Frontal cortex (tissue), 4 donors: Measurements from ENCODE around the gene WFDC1. TPM values are rescaled to one million over a fixed set of nuclear protein-coding genes. Genes with fewer than 3 reads are reported as not detected.
"Not testable (repeated sequence)": the region's sequence is repeated elsewhere in the genome, so short reads cannot be mapped to it uniquely, and the experiment has no call there.

Source experiments
- DNase-seq, 2 donors: peaks; one replicate each; pipeline ENCODE4 v3.0.0; 2012; ENCODE audit warnings: low spot score in 2 of 2
- FAIRE-seq: peaks from 2 replicates; lab custom pipeline; 2012; peaks lifted over from hg19 to GRCh38; lab: Jason Lieb, UNC
- total RNA-seq: library from RNA; depleted of rRNA; stranded (reverse); fragments of >200 nt; gene quantifications from one replicate; pipeline ENCODE4 v1.2.3, GENCODE V29; 2014
- donor health status: control.
- donor health status: control.
- donor health status: control.

The WFDC1 gene
- total RNA-seq, 1 donor from 2014 or later = 0.82 TPM

GRCh38 chr16:84343800-84344199 is 49.1 kb downstream of the WFDC1 start:
- not testable (repeated sequence) for DNase-seq, FAIRE-seq

DNA sequence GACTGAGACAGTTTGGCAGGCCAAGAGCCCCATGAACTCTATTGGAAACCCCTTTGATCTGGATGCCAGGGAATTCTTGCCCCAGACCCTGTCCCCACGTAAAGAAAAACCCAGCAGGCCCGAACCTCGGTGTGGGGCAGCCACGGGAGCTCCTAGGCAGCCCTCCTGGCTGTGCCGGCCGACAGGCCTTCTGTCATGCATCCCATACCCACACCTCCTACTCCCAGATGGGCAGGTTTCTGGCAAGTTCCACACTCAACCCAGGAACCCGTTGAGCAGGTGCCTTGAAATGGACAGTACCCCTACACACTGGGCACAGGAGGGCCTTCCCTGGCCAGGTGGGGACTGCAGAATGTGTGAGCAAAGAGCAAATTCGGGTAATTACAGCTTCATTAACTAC is 50.1 kb downstream of the WFDC1 start:
- no peak for DNase-seq
- no peak for FAIRE-seq

- FAIRE-seq (no peak), DNase-seq (no peak)
Measured at GRCh38 chr16:84347161-84347560, 52.5 kb downstream of the WFDC1 start.

- DNase-seq = no peak
Measured at GRCh38 chr16:84348386-84348888, 53.8 kb downstream of the WFDC1 start.

DNA sequence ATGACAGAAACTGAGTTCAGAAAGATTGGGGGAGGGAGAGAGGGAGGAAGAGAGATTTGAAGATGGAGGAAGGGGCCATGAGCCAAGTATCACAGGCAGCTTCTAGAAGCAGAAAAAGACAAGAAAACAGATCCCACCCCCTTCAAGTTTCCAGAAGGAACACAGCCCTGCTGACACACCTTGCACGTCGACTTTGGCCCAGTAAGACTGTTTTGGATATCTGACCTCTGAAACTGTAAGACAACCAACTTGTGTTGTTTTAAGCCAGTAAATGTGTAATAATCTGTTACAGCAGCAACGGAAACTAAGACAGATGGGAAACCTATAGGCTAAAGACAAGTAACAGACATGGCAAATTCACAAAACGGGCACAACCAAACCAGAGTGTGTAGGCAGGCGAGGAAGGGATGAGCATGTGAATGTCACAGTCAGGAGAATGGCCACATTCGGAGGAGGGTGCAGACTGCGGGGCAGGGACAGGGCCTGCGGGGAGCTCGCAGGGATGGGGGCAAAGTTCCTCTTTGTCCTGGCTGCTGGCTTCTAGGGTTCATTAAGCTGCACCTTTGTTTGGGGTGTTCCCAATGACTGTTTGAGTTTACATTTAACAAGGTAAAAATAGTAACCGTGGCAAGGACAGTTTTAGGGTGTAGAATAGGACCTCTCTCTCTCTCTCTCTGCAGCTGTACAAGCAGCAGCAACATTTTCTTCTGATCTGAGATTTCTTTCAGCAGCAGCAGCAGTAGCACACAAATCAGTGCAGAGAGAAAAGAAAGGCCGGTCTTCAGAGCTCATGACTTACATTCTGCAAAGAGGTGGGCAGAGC is 55.4 kb downstream of the WFDC1 start:
- DNase-seq (no peak), FAIRE-seq (no peak)

More at GRCh38 chr16:84348386-84348888, 53.8 kb downstream of the WFDC1 start:
- FAIRE-seq = no peak

DNA sequence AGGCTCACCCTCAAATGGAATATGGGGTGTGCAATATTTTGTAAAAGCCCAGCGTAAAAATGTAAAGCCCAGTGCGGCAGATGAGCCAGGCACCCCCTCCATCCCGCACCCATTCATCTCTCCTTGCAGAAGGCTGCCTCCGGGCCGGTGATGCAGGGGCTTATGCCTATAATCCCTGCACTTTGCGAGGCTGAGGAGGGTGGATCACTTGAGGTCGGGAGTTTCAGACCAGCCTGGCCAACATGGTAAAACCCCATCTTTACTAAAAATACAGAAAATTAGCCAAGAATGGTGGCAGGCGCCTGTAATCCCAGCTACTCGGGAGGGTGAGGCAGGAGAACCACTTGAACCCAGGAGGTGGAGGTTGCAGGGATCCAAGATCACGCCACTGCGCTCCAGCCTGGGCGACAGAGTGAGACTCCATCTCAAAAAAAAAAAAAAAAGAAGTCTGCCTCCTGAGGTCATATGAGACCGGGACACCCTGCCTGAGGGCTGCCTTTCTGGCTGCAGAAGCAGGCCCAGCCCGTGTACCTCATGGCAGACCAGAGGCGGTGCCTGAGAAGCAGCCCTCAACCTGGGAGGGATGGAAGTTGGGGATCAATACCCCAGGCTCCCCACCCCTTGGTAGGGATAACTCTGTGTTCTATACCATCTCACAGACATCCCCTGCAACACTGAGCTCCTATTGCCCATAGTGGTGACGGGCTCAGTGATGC is 56.2 kb downstream of the WFDC1 start:
- DNase-seq = no peak
- no peak for FAIRE-seq

DNA sequence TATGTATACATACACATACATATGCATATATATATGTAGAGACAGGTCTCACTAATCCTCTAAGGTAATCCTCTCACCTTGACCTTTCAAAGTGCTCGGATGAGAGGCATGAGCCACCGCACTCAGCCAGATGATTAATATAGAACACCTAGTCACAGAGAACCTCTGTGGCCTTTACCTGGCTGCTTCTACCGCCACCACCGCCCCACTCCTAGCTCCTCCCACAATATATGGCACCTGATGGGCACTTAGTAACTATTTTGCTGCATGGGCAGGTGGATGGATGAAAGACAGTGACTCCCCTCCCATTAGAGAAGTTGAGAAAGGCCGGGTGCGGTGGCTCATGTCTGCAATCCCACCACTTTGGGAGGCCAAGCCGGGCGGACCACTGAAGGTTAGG is 57.0 kb downstream of the WFDC1 start:
- DNase-seq (no peak), FAIRE-seq (no peak)

DNA sequence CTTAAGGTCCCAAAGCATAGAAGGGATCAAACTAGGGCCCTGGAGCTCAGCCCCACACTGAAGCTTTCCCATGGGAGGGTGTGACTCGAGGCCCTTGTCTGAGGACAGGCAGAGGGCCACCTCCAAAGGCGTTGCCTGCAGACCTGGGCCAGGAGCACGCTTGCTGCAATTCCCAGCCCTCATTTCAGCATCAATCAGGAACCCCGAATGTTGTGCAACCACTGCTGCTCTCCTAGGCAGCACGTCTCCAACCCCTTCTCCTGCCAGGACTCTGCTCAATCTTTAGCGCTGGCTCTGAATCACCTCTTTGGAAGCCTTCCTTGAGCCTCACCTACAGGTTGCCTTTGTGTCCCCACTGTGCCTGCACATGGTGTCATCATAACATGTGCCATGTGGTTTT is 59.6 kb downstream of the WFDC1 start:
- DNase-seq (no peak), FAIRE-seq (no peak)

- FAIRE-seq = no peak
Measured at GRCh38 chr16:84355149-84355548, 60.5 kb downstream of the WFDC1 start.

GRCh38 chr16:84356176-84356575 is 61.5 kb downstream of the WFDC1 start:
- FAIRE-seq (no peak), DNase-seq (no peak)

More at GRCh38 chr16:84355149-84355548, 60.5 kb downstream of the WFDC1 start:
- DNase-seq = no peak

DNA sequence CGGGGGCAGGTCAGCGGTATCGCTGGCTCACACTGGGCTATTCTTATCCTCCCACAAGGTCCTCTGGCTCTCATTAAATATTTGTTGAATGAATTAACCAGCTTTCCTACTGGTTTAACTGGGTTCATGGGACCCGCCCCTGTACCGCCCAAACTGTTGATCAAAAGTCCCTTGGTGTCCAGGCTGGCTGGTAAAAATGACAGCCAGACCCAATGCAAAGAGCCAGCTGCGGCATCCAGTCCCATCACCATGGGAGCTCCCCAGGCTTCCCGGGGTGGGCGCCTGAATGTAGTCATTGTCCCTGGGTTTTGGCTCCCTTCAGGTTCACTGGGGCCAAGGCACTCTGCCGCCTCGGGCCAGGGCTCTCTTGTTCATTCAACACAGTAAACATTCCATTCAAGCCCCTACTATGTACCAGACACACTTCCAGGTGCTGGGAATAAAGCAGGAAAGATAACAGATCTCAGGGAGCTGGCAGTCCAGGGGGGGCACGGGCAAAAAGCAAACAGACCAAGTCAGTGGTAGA is 62.0 kb downstream of the WFDC1 start:
- FAIRE-seq = peak; percentile 43
- DNase-seq = peak; percentile 61 to 67

DNA sequence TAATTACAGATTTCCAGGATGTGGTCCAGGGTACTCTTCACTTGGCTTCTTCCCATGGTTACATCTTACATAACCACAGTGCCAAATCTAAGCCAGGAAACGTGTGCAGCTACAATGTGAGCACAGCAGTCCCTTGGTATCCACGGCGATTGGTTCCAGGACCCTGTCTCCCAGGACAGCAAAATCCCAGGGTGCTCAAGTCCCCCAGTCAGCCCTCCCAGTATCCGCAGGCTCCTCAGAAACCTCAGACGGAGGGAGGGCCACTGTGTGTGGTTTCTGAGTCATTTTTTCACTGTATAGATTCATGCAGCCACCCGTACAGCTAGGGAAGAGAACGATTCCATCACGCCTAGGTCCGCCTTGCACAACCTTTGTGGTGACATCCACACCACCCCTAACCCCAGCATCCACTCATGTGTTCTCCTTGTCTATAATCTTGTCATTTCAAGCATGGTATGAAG is 62.5 kb downstream of the WFDC1 start:
- FAIRE-seq = no peak
- DNase-seq = peak in 1 of 2 donors; percentile 49

GRCh38 chr16:84358601-84359295 is 64.1 kb downstream of the WFDC1 start:
- FAIRE-seq (no peak), DNase-seq (no peak)

DNA sequence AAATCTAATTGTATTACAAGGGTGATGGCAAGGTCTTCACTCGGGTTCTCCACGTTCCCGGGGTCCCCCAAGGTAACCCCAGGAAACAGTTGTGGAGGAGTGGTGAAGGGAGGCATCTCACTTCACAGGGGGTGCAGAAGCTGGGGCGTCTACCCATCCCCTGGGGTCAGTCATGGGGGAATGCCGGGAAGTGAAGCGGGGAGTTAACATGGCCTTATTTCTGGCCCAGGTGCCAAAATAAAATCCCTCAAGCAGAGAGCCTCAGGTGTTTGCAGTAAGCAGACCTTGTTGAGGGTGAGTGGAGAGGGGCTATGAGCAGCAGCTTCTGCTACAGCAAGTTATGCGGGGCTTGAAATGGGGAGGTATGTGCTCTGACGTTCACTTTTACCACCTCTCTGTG is 64.6 kb downstream of the WFDC1 start:
- no peak for FAIRE-seq

GRCh38 chr16:84360170-84360569 is 65.5 kb downstream of the WFDC1 start:
- FAIRE-seq (no peak), DNase-seq (no peak)

More for the DNA sequence above, 64.6 kb downstream of the WFDC1 start:
- no peak for DNase-seq

DNA sequence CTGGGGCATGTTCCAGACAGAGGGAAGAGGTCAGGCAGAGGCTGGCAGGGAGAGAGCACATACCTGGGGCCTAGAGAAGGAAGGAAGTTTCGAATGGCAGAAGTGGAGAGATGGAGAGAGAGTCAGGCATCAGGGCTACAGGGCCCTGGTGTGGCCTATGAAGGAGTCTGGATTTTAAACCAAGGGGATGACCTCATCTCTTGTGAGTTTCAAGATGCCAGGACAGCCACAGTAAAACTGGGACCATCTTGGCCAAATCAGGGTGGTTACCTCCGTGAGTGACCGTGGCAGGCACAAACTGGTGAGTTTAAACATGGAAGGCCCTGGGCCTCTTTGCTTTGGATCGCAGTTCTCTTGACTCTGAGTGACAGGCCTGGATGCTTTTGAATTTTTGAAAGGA is 66.1 kb downstream of the WFDC1 start:
- no peak for FAIRE-seq

GRCh38 chr16:84361546-84361945 is 66.9 kb downstream of the WFDC1 start:
- DNase-seq = no peak
- FAIRE-seq = no peak

More for the DNA sequence above, 66.1 kb downstream of the WFDC1 start:
- no peak for DNase-seq

DNA sequence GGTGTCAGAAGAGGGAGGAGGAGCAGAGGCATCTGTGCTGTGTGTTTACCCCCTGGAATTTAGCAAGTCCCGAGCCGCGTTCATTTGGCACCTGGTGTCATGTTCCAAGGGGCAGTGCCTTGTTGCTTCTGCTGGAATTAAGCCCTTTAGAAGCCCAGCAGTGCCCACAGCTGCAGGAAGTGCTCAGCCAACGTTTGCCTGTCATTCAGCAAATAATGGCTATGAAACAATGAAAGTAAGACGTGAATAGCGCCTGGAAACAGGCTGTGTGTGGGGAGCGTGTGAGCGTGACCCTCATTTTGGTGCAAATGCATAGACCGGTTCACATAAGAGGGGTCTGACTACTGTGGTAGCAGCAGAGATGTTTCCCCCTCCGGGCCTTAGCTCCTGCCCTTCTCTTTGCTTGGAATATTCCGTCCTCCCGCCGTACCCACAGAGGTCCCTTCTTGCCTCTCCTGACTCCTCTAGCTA is 67.8 kb downstream of the WFDC1 start:
- DNase-seq (no peak), FAIRE-seq (no peak)

DNA sequence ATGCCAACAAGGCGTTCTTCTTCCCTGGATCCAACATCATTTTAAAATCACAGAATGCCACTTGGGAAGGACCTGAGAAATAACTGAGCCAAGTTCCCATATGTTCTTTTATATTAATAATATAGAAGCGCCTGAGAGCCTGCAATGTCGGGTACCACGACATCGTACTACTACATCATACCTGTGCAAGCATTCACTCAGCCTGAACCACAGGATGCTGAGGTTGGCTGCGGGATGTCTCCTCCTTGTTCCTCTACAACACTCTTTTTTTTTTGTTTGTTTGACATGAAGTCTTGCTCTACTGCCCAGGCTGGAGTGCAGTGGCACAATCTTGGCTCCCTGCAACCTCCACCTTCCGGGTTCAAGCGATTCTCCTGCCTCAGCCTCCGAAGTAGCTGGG is 71.5 kb downstream of the WFDC1 start:
- DNase-seq (no peak), FAIRE-seq (no peak)

DNA sequence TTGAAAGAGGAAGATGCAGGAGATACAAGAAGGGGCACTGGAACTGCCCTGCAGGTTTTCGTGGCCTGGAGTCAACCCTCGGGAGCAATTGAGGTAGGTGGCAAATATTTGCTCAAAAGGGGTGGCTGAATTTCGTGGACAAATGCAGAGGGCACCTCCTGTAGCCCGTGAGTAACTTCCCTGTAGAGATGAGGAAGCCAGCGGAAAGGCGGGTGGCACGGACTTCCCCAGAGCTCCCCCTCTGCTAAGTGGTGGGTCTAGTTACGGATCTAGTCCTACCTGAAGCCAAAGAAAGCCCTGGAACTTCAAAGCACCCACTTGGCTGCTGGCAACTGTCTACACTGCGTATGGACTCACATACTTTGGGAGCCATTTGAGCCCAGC is 72.6 kb downstream of the WFDC1 start:
- DNase-seq = no peak
- no peak for FAIRE-seq
